ENCODE measurements around the gene ARFGEF2.

The ARFGEF2 gene

DNA sequence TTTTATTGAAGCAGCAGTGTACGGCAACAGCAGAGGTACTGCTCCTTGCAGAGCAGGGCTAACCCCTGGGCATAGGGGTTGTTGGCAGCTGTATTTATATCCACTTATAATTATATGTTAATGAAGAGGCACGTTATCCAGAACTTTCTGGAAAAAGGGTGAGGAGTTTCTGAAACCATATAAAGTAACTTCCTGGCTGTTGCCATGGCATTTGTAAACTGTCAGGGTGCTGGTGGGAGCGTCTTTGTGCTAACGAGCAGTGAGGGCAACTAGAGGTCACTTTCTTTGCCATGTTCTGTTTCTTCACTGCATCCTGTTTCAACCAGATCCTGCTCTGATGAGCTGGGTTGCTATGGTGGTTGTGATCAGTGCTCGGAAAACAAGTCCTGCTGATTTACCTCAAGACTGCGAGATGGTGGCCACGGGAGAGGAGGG lies 11.1 kb upstream of the ARFGEF2 start:
- Histone ChIP-seq H3K36me3 (ENCODE audit: insufficient read depth, low read length) (no peaks in the 10 kb centered on the region), H3K79me2 (ENCODE audit: insufficient read depth, low read length) (no peaks in the 10 kb centered on the region), H3K27me3 (ENCODE audit: insufficient read depth, low read length, poor library complexity) (no peaks in the 10 kb centered on the region), H3K4me3 (ENCODE audit: low read depth in 1 of 2, low read length in 2 of 2) (no peak overlapping the region), H3K9ac (ENCODE audit: low read depth, low read length) (no peak overlapping the region), H3K9me3 (ENCODE audit: insufficient read depth, low read length, severe bottlenecking) (no peaks in the 10 kb centered on the region), H2AFZ (ENCODE audit: low read depth, low read length) (no peak overlapping the region), H3K4me1 (ENCODE audit: insufficient read depth, low read length) (no peaks in the 10 kb centered on the region), H3K4me2 (ENCODE audit: insufficient read depth, low read length) (no peak overlapping the region), H4K20me1 (ENCODE audit: insufficient read depth, low read length) (no peaks in the 10 kb centered on the region), H3K27ac (ENCODE audit: low read length) (no peak overlapping the region)
- TF ChIP-seq CTCF (IDR thresholded peaks at IDR 0.05; ENCODE audit: borderline replicate concordance, extremely low read depth, low read length, poor library complexity, severe bottlenecking) (no peak), EZH2 (IDR thresholded peaks at IDR 0.05; ENCODE audit: borderline replicate concordance, low read depth, low read length, severe bottlenecking) (no peak)
- no peak for DNase-seq
- no peak for ATAC-seq (ENCODE audit: insufficient read depth, low read depth)

DNA sequence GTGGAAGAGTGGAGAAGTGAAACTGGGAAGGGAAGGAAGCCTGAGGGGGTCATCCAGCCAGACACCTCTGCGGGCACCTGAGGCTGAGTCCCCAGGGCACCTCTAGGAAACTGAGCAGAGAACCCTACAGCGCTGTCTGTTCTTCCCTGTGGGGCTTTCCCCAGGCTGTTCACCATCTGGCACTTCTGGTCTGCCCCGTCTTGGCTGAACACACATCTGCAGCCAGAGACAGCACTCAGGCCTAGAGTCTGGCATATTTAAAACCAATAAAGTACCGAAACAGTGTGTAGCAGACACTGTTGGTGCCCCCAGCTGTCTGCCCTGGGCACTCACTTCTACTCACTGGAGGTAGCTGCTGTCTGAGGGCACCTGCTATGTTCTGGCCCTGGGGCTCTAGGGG lies 9.4 kb upstream of the ARFGEF2 start:
- Histone ChIP-seq H3K79me2 (ENCODE audit: insufficient read depth, low read length) (no peaks in the 10 kb centered on the region), H3K9me3 (ENCODE audit: insufficient read depth, low read length, severe bottlenecking) (no peaks in the 10 kb centered on the region), H3K4me3 (ENCODE audit: low read depth in 1 of 2, low read length in 2 of 2) (no peak overlapping the region), H2AFZ (ENCODE audit: low read depth, low read length) (no peak overlapping the region), H3K36me3 (ENCODE audit: insufficient read depth, low read length) (no peaks in the 10 kb centered on the region), H4K20me1 (ENCODE audit: insufficient read depth, low read length) (no peaks in the 10 kb centered on the region), H3K4me1 (ENCODE audit: insufficient read depth, low read length) (no peaks in the 10 kb centered on the region), H3K27ac (ENCODE audit: low read length) (no peak overlapping the region), H3K27me3 (ENCODE audit: insufficient read depth, low read length, poor library complexity) (no peaks in the 10 kb centered on the region), H3K9ac (ENCODE audit: low read depth, low read length) (no peak overlapping the region), H3K4me2 (ENCODE audit: insufficient read depth, low read length) (no peak overlapping the region)
- no peak for DNase-seq
- TF ChIP-seq EZH2 (IDR thresholded peaks at IDR 0.05; ENCODE audit: borderline replicate concordance, low read depth, low read length, severe bottlenecking): no peak
- TF ChIP-seq CTCF (IDR thresholded peaks at IDR 0.05; ENCODE audit: borderline replicate concordance, extremely low read depth, low read length, poor library complexity, severe bottlenecking): no peak
- ATAC-seq (ENCODE audit: insufficient read depth, low read depth): no peak

DNA sequence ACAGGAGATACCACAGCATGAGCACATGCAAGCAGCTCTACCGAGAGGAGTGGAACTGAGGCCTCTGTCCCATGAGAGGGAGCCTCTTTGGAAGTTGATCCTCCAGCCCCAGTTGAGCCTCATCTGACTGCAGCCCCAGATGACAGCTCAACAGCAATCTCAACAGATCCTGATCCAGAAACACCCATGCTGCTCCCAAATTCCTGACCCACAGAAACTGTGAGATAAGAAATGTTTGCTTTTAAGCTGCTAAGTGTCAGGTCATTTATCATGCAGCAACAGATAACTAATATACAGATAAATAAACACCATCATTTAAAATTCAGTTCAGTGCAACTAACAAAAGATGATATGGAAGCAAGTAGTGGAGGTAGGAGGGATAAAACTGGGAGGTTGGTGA lies 4.8 kb upstream of the ARFGEF2 start:
- no peak overlapping the region for H3K4me2 ChIP-seq (ENCODE audit: insufficient read depth, low read length)
- no peak for ATAC-seq (ENCODE audit: insufficient read depth, low read depth)
- peaks cover 13% of the 10 kb centered on the region for H3K79me2 ChIP-seq (ENCODE audit: insufficient read depth, low read length)
- no peaks in the 10 kb centered on the region for H3K27me3 ChIP-seq (ENCODE audit: insufficient read depth, low read length, poor library complexity)
- peaks cover 14% of the 10 kb centered on the region for H3K4me1 ChIP-seq (ENCODE audit: insufficient read depth, low read length)
- no peak overlapping the region for H3K9ac ChIP-seq (ENCODE audit: low read depth, low read length)
- H4K20me1 ChIP-seq (ENCODE audit: insufficient read depth, low read length): no peaks in the 10 kb centered on the region; the same call in 1 of the 2 replicates
- TF ChIP-seq CTCF (IDR thresholded peaks at IDR 0.05; ENCODE audit: borderline replicate concordance, extremely low read depth, low read length, poor library complexity, severe bottlenecking): no peak
- no peak for TF ChIP-seq EZH2 (IDR thresholded peaks at IDR 0.05; ENCODE audit: borderline replicate concordance, low read depth, low read length, severe bottlenecking)
- no peaks in the 10 kb centered on the region; the same call in 1 of the 2 replicates for H3K36me3 ChIP-seq (ENCODE audit: insufficient read depth, low read length)
- no peak for DNase-seq
- H3K4me3 ChIP-seq (ENCODE audit: low read depth in 1 of 2, low read length in 2 of 2): no peak overlapping the region
- no peak overlapping the region for H2AFZ ChIP-seq (ENCODE audit: low read depth, low read length)
- no peaks in the 10 kb centered on the region for H3K9me3 ChIP-seq (ENCODE audit: insufficient read depth, low read length, severe bottlenecking)
- H3K27ac ChIP-seq (ENCODE audit: low read length): no peak overlapping the region
